SH-SY5Y (cell line): Measurements from ENCODE around the gene RDH16.

ENCODE experiments used
- GATA2 ChIP-seq: IDR thresholded peaks from 2 replicates; pipeline ENCODE4 v1.6.1; 2011; ENCODE audit warnings: mild to moderate bottlenecking, low read depth, low read length
- GATA3 ChIP-seq: IDR thresholded peaks from 2 replicates; pipeline ENCODE4 v1.6.1; 2011; ENCODE audit warnings: low read depth, mild to moderate bottlenecking, low read length, moderate library complexity

GRCh38 chr12:57000393-57000792, 43.0 kb upstream of the RDH16 start:
- TF ChIP-seq GATA2 (no peak), GATA3 (no peak)
